ENCODE results near the gene GNGT1.
"Not testable (repeated sequence)": the region's sequence is repeated elsewhere in the genome, so short reads cannot be mapped to it uniquely, and the experiment has no call there.

Gene GNGT1

GRCh38 chr7:93895859-93896600, 10.3 kb upstream of the GNGT1 start:
- TF ChIP-seq, protein P1, sequence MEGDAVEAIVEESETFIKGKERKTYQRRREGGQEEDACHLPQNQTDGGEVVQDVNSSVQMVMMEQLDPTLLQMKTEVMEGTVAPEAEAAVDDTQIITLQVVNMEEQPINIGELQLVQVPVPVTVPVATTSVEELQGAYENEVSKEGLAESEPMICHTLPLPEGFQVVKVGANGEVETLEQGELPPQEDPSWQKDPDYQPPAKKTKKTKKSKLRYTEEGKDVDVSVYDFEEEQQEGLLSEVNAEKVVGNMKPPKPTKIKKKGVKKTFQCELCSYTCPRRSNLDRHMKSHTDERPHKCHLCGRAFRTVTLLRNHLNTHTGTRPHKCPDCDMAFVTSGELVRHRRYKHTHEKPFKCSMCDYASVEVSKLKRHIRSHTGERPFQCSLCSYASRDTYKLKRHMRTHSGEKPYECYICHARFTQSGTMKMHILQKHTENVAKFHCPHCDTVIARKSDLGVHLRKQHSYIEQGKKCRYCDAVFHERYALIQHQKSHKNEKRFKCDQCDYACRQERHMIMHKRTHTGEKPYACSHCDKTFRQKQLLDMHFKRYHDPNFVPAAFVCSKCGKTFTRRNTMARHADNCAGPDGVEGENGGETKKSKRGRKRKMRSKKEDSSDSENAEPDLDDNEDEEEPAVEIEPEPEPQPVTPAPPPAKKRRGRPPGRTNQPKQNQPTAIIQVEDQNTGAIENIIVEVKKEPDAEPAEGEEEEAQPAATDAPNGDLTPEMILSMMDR (IDR thresholded peaks at IDR 0.05; ENCODE audit: low read depth, low read length), result no peak
- no peak overlapping the region for H3K4me3 ChIP-seq (replicated peaks in 1 of 2; ENCODE audit: low read depth in 2 of 2, low read length in 2 of 2)
- no peak for DNase-seq (ENCODE audit: low read depth in 2 of 2)

DNA sequence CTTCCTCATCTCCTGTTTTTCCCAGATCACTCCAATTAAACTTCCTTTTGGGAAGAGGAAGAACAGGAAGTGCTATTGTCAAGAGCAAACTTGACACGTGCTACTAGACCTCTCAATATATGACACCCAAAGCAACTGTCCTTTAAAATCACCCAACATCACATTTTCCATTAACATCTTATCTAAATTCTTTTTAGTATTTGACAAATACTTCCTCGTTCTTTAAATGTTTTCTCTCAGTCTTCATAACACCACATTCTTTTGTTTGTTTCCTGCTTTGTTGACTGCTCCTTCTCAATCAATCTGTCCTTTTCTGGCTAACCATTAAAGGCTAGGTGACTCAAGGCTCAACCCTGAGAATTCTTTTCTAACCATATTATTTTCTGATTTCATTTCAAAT, 8.7 kb upstream of the GNGT1 start:
- H3K4me3 ChIP-seq (replicated peaks in 1 of 2; ENCODE audit: low read depth in 2 of 2, low read length in 2 of 2), result no peak overlapping the region
- TF ChIP-seq, protein P1 (IDR thresholded peaks at IDR 0.05; ENCODE audit: low read depth, low read length), result no peak

GRCh38 chr7:93902777-93903423, 3.5 kb upstream of the GNGT1 start:
- peak; percentile 84 to 90 for DNase-seq (ENCODE audit: low read depth in 2 of 2)
- H3K4me3 ChIP-seq (replicated peaks in 1 of 2; ENCODE audit: low read depth in 2 of 2, low read length in 2 of 2), result no peak overlapping the region
- TF ChIP-seq, protein P1 (IDR thresholded peaks at IDR 0.05; ENCODE audit: low read depth, low read length), result peak; percentile 87

More for the DNA sequence above, 8.7 kb upstream of the GNGT1 start:
- DNase-seq (ENCODE audit: low read depth in 2 of 2), result no peak

DNA sequence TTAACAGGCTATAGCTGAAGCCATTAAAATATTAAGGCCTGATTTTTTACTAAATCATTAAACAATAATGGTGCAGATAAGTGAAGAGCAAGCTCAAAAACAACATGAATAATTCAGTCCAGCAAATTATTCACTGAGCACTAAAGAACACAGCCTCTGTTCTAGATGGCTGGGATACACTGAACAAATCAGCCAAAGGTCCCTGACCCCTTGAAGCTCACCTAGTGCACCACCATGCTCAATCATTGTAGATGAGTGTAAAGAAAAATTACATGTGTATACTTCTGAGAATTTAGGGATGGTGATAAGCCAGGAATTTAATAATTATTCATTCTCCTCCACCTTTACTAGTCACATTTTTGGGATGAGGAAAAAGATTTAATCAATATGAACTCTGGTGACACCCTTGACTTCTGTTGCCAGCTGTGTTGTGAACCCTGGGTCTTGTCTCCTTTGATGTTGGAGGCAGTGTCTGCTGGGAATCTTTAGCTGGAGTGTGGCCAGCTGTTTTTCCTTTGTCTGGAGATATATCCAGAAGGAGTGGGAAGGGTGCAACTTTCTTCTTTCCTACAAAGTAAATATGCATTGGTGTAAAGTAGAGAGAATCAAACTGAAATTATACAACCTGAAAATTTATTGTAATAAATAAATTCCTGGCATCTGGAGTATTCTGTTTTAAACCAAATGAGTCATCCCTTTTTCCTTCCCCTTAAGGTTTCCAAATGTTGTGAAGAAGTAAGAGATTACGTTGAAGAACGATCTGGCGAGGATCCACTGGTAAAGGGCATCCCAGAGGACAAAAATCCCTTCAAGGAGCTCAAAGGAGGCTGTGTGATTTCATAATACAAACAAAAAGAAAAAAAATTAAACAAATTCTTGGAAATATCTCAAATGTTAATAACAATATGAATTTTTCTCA, 4.0 kb downstream of the GNGT1 start:
- peak; percentile 83 to 95 for DNase-seq (ENCODE audit: low read depth in 2 of 2)
- H3K4me3 ChIP-seq (replicated peaks in 1 of 2; ENCODE audit: low read depth in 2 of 2, low read length in 2 of 2), result no peak overlapping the region

DNA sequence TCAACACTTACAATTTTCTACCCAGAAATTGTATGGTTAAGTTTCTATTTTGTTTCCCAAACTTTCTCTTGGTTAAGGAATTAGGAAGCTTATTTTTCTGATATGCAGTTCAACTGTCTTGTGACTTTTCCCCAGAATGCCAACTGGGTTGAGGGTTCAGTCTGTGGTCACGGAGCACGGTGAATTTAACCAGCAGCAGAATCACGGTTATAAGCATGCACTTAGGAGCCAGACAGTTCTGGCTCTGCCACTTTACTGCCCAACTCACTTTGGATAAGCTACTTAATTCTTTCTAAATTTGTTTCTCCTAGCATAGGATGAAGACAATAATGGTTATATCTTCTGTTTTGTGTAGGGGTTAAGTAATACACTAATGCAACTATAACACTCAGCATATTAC, 4.9 kb downstream of the GNGT1 start:
- not testable (repeated sequence) for DNase-seq (ENCODE audit: low read depth in 2 of 2); H3K4me3 ChIP-seq (replicated peaks in 1 of 2; ENCODE audit: low read depth in 2 of 2, low read length in 2 of 2)

More for the DNA sequence above, 4.0 kb downstream of the GNGT1 start:
- TF ChIP-seq, protein P1 (IDR thresholded peaks at IDR 0.05; ENCODE audit: low read depth, low read length), result no peak

DNA sequence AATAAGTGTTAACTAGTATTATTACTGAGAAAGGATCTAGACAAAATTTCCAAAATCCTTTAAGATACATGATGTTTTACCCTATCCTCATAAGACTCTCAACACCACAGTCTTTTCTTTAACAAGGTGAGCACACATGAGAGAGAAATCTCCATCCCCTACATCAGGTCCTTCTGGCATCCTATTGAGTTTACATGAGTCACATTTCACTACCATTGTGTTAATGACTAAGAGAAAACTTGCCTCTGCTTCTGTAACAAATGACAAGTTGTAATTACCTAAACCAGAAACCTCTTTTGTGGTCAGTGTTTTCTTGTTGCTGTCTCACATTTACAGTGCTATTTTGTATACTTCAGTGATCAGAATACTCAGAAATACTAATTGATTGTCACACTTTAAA, 5.3 kb downstream of the GNGT1 start:
- not testable (repeated sequence) for DNase-seq (ENCODE audit: low read depth in 2 of 2); H3K4me3 ChIP-seq (replicated peaks in 1 of 2; ENCODE audit: low read depth in 2 of 2, low read length in 2 of 2)

GRCh38 chr7:93913197-93913596, 6.8 kb downstream of the GNGT1 start:
- DNase-seq (ENCODE audit: low read depth in 2 of 2), result no peak
- TF ChIP-seq, protein P1 (IDR thresholded peaks at IDR 0.05; ENCODE audit: low read depth, low read length), result no peak
- no peak overlapping the region for H3K4me3 ChIP-seq (replicated peaks in 1 of 2; ENCODE audit: low read depth in 2 of 2, low read length in 2 of 2)
